Measurements from ENCODE around the gene RIPK4. TPM values are rescaled to one million over a fixed set of nuclear protein-coding genes. Genes with fewer than 3 reads are reported as not detected.

RIPK4 gene
- total and polyA plus RNA-seq, 3 donors from 2014 or later, result 3.9 to 10.2 (median 5.9) TPM

DNA sequence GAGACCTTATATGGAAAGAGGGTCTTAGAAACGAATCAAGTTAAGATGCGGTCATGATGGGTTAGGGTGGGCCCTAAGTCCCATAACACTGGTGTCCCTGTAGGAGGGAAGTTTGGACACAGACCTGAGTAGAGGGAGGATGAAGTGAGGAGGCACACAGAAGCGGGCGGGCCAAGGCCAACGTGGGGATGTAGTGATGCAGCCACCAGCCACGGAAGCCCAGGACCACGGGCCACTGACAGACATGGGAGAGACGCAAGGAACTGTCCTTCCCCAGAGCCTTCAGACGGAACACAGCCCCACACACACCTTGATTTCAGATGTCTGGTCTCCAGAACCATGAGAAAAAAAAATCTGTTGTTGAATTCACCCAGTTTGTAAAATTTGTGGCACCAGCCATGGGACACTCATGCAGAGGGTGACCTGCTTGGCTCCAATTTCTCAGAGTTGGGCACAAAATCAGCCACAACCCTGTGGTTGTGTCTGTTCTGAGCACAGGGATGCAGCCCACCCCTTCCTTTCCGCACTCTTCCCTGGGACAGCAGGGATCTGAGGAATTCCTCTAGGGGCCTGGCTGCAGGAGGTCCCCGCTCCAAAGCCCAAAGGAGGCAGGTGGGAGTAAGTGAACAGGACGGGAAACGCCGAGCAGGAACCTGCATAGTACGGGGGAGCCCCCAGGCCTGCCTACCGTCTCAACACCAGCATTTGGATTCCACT lies 61.1 kb downstream of the RIPK4 start:
- intact Hi-C loops (cut with DNase I; ENCODE audit: low total_unique reads), result no loop called here
- TF ChIP-seq, protein P1, sequence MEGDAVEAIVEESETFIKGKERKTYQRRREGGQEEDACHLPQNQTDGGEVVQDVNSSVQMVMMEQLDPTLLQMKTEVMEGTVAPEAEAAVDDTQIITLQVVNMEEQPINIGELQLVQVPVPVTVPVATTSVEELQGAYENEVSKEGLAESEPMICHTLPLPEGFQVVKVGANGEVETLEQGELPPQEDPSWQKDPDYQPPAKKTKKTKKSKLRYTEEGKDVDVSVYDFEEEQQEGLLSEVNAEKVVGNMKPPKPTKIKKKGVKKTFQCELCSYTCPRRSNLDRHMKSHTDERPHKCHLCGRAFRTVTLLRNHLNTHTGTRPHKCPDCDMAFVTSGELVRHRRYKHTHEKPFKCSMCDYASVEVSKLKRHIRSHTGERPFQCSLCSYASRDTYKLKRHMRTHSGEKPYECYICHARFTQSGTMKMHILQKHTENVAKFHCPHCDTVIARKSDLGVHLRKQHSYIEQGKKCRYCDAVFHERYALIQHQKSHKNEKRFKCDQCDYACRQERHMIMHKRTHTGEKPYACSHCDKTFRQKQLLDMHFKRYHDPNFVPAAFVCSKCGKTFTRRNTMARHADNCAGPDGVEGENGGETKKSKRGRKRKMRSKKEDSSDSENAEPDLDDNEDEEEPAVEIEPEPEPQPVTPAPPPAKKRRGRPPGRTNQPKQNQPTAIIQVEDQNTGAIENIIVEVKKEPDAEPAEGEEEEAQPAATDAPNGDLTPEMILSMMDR (IDR thresholded peaks at IDR 0.05), result no peak
- TF ChIP-seq POLR2A (IDR thresholded peaks at IDR 0.05), result no peak
- no peak overlapping the region for H3K4me3 ChIP-seq
- H3K4me1 ChIP-seq, result no peaks in the 10 kb centered on the region
- no peaks in the 10 kb centered on the region for H3K27me3 ChIP-seq
- H3K9me3 ChIP-seq, result no peaks in the 10 kb centered on the region
- WGBS, 2 donors, result 88 to 89% methylated on average over 16 of the region's 16 CpGs
- H3K36me3 ChIP-seq (ENCODE audit: low read depth, missing control alignments), result no peaks in the 10 kb centered on the region
- DNase-seq, result no peak
- no peak overlapping the region for H3K27ac ChIP-seq

DNA sequence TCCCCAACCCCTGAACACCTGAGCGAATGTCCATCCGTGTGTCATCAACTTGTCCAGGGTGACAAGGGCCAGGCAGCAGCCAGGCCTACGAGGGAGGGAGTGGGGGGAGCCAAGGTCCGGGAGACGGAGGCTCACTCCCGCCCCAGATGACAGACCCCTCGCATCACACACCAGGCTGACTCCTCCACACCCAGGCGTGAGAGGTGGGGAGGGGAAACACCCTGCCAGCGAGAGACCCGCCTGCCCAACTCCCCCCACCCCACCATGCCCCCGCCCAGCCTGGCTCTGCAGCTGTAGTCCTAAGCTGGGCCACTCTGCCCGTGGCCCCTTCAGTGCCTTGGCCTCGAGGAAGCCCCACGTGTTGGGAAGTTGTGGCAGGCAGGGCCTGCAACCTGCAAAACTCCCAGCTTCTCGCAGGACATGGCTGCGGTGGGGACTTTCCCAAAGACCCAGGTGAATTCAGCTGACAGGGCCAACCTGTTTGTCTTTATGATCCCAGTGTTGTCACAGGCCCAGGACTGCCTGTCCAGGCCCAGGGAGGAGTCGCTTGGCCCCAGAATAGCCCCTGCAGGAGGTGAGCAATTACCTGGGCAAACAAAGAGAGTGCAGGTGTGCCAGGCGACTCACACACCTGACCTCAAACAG lies 62.9 kb downstream of the RIPK4 start:
- 75 to 89% methylated on average over 10 to 18 of the region's 18 CpGs for WGBS, 2 donors
- intact Hi-C loops (cut with DNase I; ENCODE audit: low total_unique reads), result no loop called here
- H3K27me3 ChIP-seq, result no peaks in the 10 kb centered on the region

DNA sequence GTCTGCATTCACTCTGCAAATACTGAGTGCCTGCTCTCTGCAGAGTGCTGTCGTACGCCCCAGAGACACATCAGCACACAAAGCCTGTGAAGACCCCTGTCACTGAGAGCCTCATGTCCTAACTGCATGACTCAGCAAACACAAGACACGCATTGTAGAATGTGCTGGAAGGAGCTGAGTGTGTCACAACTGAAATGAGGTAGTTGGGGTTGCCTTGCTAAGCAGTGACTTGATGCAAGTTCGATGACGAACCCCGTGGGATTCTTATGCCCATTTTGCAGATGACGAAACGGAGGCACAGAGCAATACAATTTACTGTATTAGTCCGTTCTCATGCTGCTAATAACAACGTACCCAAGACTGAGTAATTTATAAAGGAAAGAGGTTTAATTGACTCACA lies 65.1 kb downstream of the RIPK4 start:
- H3K36me3 ChIP-seq (ENCODE audit: low read depth, missing control alignments), result no peaks in the 10 kb centered on the region

More for the DNA sequence above, 62.9 kb downstream of the RIPK4 start:
- DNase-seq, result no peak
- Histone ChIP-seq H3K4me3 (no peak overlapping the region), H3K4me1 (no peaks in the 10 kb centered on the region), H3K9me3 (no peaks in the 10 kb centered on the region), H3K36me3 (ENCODE audit: low read depth, missing control alignments) (no peaks in the 10 kb centered on the region), H3K27ac (no peak overlapping the region)
- no peak for TF ChIP-seq POLR2A (IDR thresholded peaks at IDR 0.05)
- TF ChIP-seq, protein P1 (IDR thresholded peaks at IDR 0.05), result no peak

DNA sequence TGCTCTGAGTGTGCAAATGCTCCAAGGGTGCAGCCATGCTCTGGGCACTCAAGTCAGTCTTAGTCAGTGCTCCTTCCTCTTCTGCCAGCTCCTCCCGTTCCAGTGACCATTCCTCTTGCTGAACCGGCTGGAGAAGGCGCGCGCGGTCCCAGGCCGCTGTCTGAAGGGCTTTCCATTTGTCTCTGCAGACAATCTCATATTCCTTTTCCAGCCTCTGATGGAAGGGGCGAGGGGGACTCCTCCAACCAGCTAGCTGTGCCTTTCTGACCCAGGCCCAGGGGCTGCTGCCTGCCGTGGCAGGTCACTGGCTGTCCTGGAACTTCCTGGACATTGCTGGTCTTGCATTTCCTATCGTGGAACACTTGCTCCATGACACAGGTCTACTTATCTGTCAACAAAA lies 67.5 kb downstream of the RIPK4 start:
- Histone ChIP-seq H3K4me3 (no peak overlapping the region), H3K27me3 (no peaks in the 10 kb centered on the region), H3K27ac (no peak overlapping the region), H3K36me3 (ENCODE audit: low read depth, missing control alignments) (no peaks in the 10 kb centered on the region), H3K4me1 (no peaks in the 10 kb centered on the region), H3K9me3 (no peaks in the 10 kb centered on the region)
- no peak for DNase-seq
- intact Hi-C loops (cut with DNase I; ENCODE audit: low total_unique reads), result no loop called here
- 78 to 87% methylated on average over 7 to 10 of the region's 10 CpGs for WGBS, 2 donors
- TF ChIP-seq POLR2A (IDR thresholded peaks at IDR 0.05), result no peak
- TF ChIP-seq, protein P1 (IDR thresholded peaks at IDR 0.05), result no peak

More for the DNA sequence above, 65.1 kb downstream of the RIPK4 start:
- no peak for DNase-seq
- WGBS, 2 donors, result 94 to 96% methylated on average over 9 to 10 of the region's 10 CpGs
- no peaks in the 10 kb centered on the region for H3K4me1 ChIP-seq
- intact Hi-C loops (cut with DNase I; ENCODE audit: low total_unique reads), result no loop called here
- TF ChIP-seq, protein P1 (IDR thresholded peaks at IDR 0.05), result no peak
- TF ChIP-seq POLR2A (IDR thresholded peaks at IDR 0.05), result no peak
- no peaks in the 10 kb centered on the region for H3K27me3 ChIP-seq
- H3K27ac ChIP-seq, result no peak overlapping the region
- no peaks in the 10 kb centered on the region for H3K9me3 ChIP-seq
- H3K4me3 ChIP-seq, result no peak overlapping the region

Data from testis (tissue), 3 donors.